22Rv1 (cell line): ENCODE measurements around the gene RUFY2.

Experiments used
- ZFX ChIP-seq: fragments of 450-650 bp; IDR thresholded peaks from 2 replicates; pipeline ENCODE4 v1.6.1; 2017; ENCODE audit warnings: antibody characterized with exemption, borderline replicate concordance
- TF ChIP-seq, protein P1 (sequence below): fragments of 450-650 bp; IDR thresholded peaks from 2 replicates; pipeline ENCODE4 v1.5.1; 2017; ENCODE audit warnings: mild to moderate bottlenecking

DNA sequence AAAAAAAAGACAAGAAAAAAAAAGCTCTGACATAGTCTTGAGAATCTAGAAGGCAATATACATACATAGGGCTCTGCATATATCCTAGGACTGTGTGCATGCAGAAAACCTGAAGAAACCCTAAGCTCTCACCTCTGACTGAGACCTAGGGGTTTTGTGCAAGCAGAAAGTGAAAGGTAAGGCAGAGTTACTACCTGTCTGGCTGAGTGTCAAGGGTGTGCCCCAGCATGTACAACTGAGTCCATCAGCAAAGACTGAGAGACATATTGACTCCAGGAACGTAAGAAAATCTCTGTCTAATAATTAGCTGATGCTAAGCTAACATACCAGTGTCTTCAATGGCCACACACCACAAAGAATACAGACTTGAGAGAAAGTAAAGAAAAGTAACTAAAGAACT is 91.5 kb downstream of the RUFY2 start:
- TF ChIP-seq, protein P1, sequence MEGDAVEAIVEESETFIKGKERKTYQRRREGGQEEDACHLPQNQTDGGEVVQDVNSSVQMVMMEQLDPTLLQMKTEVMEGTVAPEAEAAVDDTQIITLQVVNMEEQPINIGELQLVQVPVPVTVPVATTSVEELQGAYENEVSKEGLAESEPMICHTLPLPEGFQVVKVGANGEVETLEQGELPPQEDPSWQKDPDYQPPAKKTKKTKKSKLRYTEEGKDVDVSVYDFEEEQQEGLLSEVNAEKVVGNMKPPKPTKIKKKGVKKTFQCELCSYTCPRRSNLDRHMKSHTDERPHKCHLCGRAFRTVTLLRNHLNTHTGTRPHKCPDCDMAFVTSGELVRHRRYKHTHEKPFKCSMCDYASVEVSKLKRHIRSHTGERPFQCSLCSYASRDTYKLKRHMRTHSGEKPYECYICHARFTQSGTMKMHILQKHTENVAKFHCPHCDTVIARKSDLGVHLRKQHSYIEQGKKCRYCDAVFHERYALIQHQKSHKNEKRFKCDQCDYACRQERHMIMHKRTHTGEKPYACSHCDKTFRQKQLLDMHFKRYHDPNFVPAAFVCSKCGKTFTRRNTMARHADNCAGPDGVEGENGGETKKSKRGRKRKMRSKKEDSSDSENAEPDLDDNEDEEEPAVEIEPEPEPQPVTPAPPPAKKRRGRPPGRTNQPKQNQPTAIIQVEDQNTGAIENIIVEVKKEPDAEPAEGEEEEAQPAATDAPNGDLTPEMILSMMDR, result no peak
- no peak for TF ChIP-seq ZFX
